Measurements from ENCODE around the gene HDAC4.

DNA sequence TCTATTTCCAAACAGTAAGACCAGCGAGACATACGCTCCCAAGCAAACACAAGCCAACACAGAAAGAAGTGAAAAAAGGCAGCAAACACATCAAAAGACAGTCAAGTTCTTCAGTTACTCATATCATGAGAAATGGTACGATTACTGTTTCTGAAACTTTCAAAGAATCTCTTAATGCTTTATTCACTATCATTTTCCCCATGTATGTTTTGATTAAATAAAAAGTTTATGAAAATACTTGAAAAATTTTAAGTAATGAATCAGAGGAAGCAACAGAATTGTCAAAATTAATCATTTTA, 114.9 kb downstream of the HDAC4 start:
- TF ChIP-seq, protein P1, sequence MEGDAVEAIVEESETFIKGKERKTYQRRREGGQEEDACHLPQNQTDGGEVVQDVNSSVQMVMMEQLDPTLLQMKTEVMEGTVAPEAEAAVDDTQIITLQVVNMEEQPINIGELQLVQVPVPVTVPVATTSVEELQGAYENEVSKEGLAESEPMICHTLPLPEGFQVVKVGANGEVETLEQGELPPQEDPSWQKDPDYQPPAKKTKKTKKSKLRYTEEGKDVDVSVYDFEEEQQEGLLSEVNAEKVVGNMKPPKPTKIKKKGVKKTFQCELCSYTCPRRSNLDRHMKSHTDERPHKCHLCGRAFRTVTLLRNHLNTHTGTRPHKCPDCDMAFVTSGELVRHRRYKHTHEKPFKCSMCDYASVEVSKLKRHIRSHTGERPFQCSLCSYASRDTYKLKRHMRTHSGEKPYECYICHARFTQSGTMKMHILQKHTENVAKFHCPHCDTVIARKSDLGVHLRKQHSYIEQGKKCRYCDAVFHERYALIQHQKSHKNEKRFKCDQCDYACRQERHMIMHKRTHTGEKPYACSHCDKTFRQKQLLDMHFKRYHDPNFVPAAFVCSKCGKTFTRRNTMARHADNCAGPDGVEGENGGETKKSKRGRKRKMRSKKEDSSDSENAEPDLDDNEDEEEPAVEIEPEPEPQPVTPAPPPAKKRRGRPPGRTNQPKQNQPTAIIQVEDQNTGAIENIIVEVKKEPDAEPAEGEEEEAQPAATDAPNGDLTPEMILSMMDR (IDR thresholded peaks at IDR 0.05; ENCODE audit: low read depth, low read length, missing input control): no peak
- TF ChIP-seq, protein P2, sequence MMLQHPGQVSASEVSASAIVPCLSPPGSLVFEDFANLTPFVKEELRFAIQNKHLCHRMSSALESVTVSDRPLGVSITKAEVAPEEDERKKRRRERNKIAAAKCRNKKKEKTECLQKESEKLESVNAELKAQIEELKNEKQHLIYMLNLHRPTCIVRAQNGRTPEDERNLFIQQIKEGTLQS (IDR thresholded peaks at IDR 0.05): no peak
